Thymus (tissue), 11 donors: Measurements from ENCODE around the gene ARMC5. TPM values are rescaled to one million over a fixed set of nuclear protein-coding genes. Genes with fewer than 3 reads are reported as not detected.

Source experiments
- DNase-seq, 9 donors: peaks; one replicate each; pipeline ENCODE4 v3.0.0-alpha.2; 2013; ENCODE audit warnings: low spot score in 9 of 9, low read depth in 6 of 9, missing footprints in 1 of 9
- H3K27ac ChIP-seq, 2 donors: one replicate each; pipeline ENCODE4 v1.5.1; 2013; ENCODE audit warnings: control low read depth in 1 of 2, low read depth in 1 of 2, low read length in 1 of 2, mild to moderate bottlenecking in 1 of 2, moderate library complexity in 1 of 2
- H3K27me3 ChIP-seq, 2 donors: one replicate each; pipeline ENCODE4 v1.5.1; 2013; ENCODE audit warnings: low read length in 1 of 2; ENCODE audit not compliant: control insufficient read depth in 2 of 2, insufficient read depth in 1 of 2
- H3K36me3 ChIP-seq, 2 donors: one replicate each; pipeline ENCODE4 v1.5.1; 2013; ENCODE audit warnings: low read length in 1 of 2, mild to moderate bottlenecking in 1 of 2, moderate library complexity in 1 of 2; ENCODE audit not compliant: control insufficient read depth in 2 of 2, insufficient read depth in 2 of 2
- H3K4me1 ChIP-seq, 2 donors: one replicate each; pipeline ENCODE4 v1.5.1; 2013; ENCODE audit warnings: low read length in 2 of 2; ENCODE audit not compliant: control insufficient read depth in 2 of 2, insufficient read depth in 2 of 2
- H3K4me3 ChIP-seq, 2 donors: one replicate each; pipeline ENCODE4 v1.5.1; 2013; ENCODE audit warnings: low read length in 2 of 2, control low read depth in 1 of 2, mild to moderate bottlenecking in 1 of 2
- H3K9me3 ChIP-seq, 2 donors: one replicate each; pipeline ENCODE4 v1.5.1; 2013; ENCODE audit warnings: low read length in 1 of 2, mild to moderate bottlenecking in 1 of 2; ENCODE audit not compliant: control insufficient read depth in 2 of 2, insufficient read depth in 1 of 2
- WGBS: extraction: QIAGEN DNeasy Blood & Tissue Kit; methylation state at CpG from one replicate; pipeline ENCODE4 v1.1.7; 2013; 5-methylcytosine and 5-hydroxymethylcytosine counted together
- polyA plus RNA-seq: library from polyadenylated mRNA; stranded (reverse); fragments of 200-250 nt; gene quantifications from one replicate; pipeline ENCODE4 v1.2.3, GENCODE V29; 2013
- total RNA-seq: library from RNA; stranded (reverse); fragments of 120-200 nt; gene quantifications from one replicate; pipeline ENCODE4 v1.2.4, GENCODE V29; 2013
- donor health status: healthy.

Gene ARMC5
- total and polyA plus RNA-seq, 2 donors = 8.2 to 19.7 TPM

- peaks cover 28 to 45% of the 10 kb centered on the region in 2 donors for H3K36me3 ChIP-seq
- no peak overlapping the region for H3K4me3 ChIP-seq
- no peaks in the 10 kb centered on the region for H3K27me3 ChIP-seq
- no peak overlapping the region for H3K27ac ChIP-seq
- H3K9me3 ChIP-seq = no peaks in the 10 kb centered on the region
- peaks cover 10 to 25% of the 10 kb centered on the region in 2 donors for H3K4me1 ChIP-seq
- 98% methylated on average over 17 of the region's 17 CpGs for WGBS
- no peak for DNase-seq
These were observed 5.5 kb downstream of the ARMC5 start for GRCh38 chr16:31464781-31465260.

GRCh38 chr16:31465788-31466370 lies 6.6 kb downstream of the ARMC5 start:
- H3K4me3 ChIP-seq = no peak overlapping the region
- H3K27me3 ChIP-seq = peaks cover 0 to 2% of the 10 kb centered on the region in 2 donors
- H3K36me3 ChIP-seq = peaks cover 28 to 45% of the 10 kb centered on the region in 2 donors
- WGBS = 86% methylated on average over 20 of the region's 20 CpGs
- H3K4me1 ChIP-seq = peaks cover 4 to 18% of the 10 kb centered on the region in 2 donors
- DNase-seq = no peak
- no peak overlapping the region for H3K27ac ChIP-seq
- H3K9me3 ChIP-seq = no peaks in the 10 kb centered on the region

- 95% methylated on average over 18 of the region's 18 CpGs for WGBS
- Histone ChIP-seq H3K9me3 (no peaks in the 10 kb centered on the region), H3K36me3 (peaks cover 28 to 45% of the 10 kb centered on the region in 2 donors), H3K27me3 (peaks cover 4 to 7% of the 10 kb centered on the region in 2 donors), H3K4me3 (no peak overlapping the region), H3K4me1 (peaks cover 4 to 18% of the 10 kb centered on the region in 2 donors), H3K27ac (peak overlapping the region in 1 of 2 donors; percentile 11)
- no peak for DNase-seq
These were observed 7.1 kb downstream of the ARMC5 start for GRCh38 chr16:31466381-31466841.

GRCh38 chr16:31467151-31467773 lies 8.0 kb downstream of the ARMC5 start:
- Histone ChIP-seq H3K9me3 (peaks cover 0 to under 1% of the 10 kb centered on the region in 2 donors), H3K27me3 (peaks cover 11 to 15% of the 10 kb centered on the region in 2 donors), H3K4me3 (no peak overlapping the region), H3K4me1 (peaks cover 6 to 19% of the 10 kb centered on the region in 2 donors), H3K36me3 (peaks cover 24 to 45% of the 10 kb centered on the region in 2 donors), H3K27ac (peak overlapping the region; percentile 42 to 76)
- 65% methylated on average over 5 of the region's 5 CpGs for WGBS
- peak in 1 of 9 donors; percentile 67 for DNase-seq

- Histone ChIP-seq H3K4me3 (no peak overlapping the region), H3K9me3 (peaks cover 3 to 6% of the 10 kb centered on the region in 2 donors), H3K27ac (peak overlapping the region in 1 of 2 donors; percentile 76), H3K27me3 (peaks cover 16 to 21% of the 10 kb centered on the region in 2 donors), H3K4me1 (peaks cover 6 to 23% of the 10 kb centered on the region in 2 donors), H3K36me3 (peaks cover 18 to 40% of the 10 kb centered on the region in 2 donors)
- WGBS = over 99% methylated on average over 5 of the region's 5 CpGs
- DNase-seq = no peak
These were observed 8.6 kb downstream of the ARMC5 start for GRCh38 chr16:31467858-31468257.

GRCh38 chr16:31470615-31471014 lies 11.3 kb downstream of the ARMC5 start:
- Histone ChIP-seq H3K27ac (no peak overlapping the region), H3K4me3 (no peak overlapping the region)

GRCh38 chr16:31471241-31471874 lies 12.1 kb downstream of the ARMC5 start:
- Histone ChIP-seq H3K27me3 (peaks cover 22 to 54% of the 10 kb centered on the region in 2 donors), H3K27ac (peak overlapping the region in 1 of 2 donors; percentile 13), H3K4me1 (peaks cover 11 to 28% of the 10 kb centered on the region in 2 donors), H3K4me3 (peak overlapping the region in 1 of 2 donors; percentile 38), H3K9me3 (peaks cover 3 to 9% of the 10 kb centered on the region in 2 donors), H3K36me3 (peaks cover 0 to 11% of the 10 kb centered on the region in 2 donors)
- no peak for DNase-seq
- 75% methylated on average over 15 of the region's 15 CpGs for WGBS

More at GRCh38 chr16:31470615-31471014, 11.3 kb downstream of the ARMC5 start:
- peaks cover 22 to 47% of the 10 kb centered on the region in 2 donors for H3K27me3 ChIP-seq
- no peak for DNase-seq
- H3K4me1 ChIP-seq = peaks cover 6 to 23% of the 10 kb centered on the region in 2 donors
- WGBS = 94% methylated on average over 3 of the region's 3 CpGs
- peaks cover 3 to 9% of the 10 kb centered on the region in 2 donors for H3K9me3 ChIP-seq
- peaks cover 6 to 16% of the 10 kb centered on the region in 2 donors for H3K36me3 ChIP-seq

- no peak for DNase-seq
- WGBS = 4% methylated on average over 62 of the region's 63 CpGs
- peaks cover 3 to 9% of the 10 kb centered on the region in 2 donors for H3K9me3 ChIP-seq
- H3K27me3 ChIP-seq = peaks cover 22 to 58% of the 10 kb centered on the region in 2 donors
- H3K36me3 ChIP-seq = peaks cover 0 to 4% of the 10 kb centered on the region in 2 donors
- peaks cover 13 to 26% of the 10 kb centered on the region in 2 donors for H3K4me1 ChIP-seq
- H3K4me3 ChIP-seq = peak within 1 kb of the TSS; percentile 15 to 38
- H3K27ac ChIP-seq = peak within 1 kb of the TSS in 1 of 2 donors; percentile 13
These were observed 12.8 kb downstream of the ARMC5 start, which contains the start of gene TGFB1I1 for GRCh38 chr16:31471875-31472708. Gene TGFB1I1 (plus strand): TSS chr16:31472152. CDS start chr16:31472189, 37 bp downstream.
